Mononuclear cell (primary cell): ENCODE results near the gene TRIO. TPM values are rescaled to one million over a fixed set of nuclear protein-coding genes. Genes with fewer than 3 reads are reported as not detected.

ENCODE experiments used
- H3K27me3 ChIP-seq: 2 replicates; pipeline ENCODE4 v1.6.0; 2011; ENCODE audit warnings: low read length, control low read depth; ENCODE audit not compliant: insufficient read depth
- H3K4me1 ChIP-seq: 2 replicates; pipeline ENCODE4 v1.5.1; 2011; ENCODE audit warnings: mild to moderate bottlenecking, low read length, control low read depth; ENCODE audit not compliant: insufficient read depth
- H3K4me3 ChIP-seq: 2 replicates; pipeline ENCODE4 v1.5.1; 2011; ENCODE audit warnings: mild to moderate bottlenecking, low read length, moderate library complexity
- H3K9me3 ChIP-seq: 2 replicates; pipeline ENCODE4 v1.5.1; 2011; ENCODE audit warnings: low read depth, mild to moderate bottlenecking, control low read depth, low read length
- total RNA-seq: library from RNA; depleted of rRNA; stranded (reverse); fragments of >200 nt; gene quantifications from one replicate; pipeline ENCODE4 v1.2.3, GENCODE V29; 2012

TRIO gene
- total RNA-seq, 1 donor = 48.9 TPM

- no peaks in the 10 kb centered on the region for H3K9me3 ChIP-seq
- H3K4me3 ChIP-seq = no peak overlapping the region
- no peaks in the 10 kb centered on the region for H3K27me3 ChIP-seq
- no peaks in the 10 kb centered on the region for H3K4me1 ChIP-seq
Measured at GRCh38 chr5:14299666-14300065, 156.5 kb downstream of the TRIO start.

GRCh38 chr5:14301186-14301585, 158.0 kb downstream of the TRIO start:
- H3K4me1 ChIP-seq = no peaks in the 10 kb centered on the region
- no peaks in the 10 kb centered on the region for H3K27me3 ChIP-seq
- H3K4me3 ChIP-seq = no peak overlapping the region
- no peaks in the 10 kb centered on the region for H3K9me3 ChIP-seq

GRCh38 chr5:14302330-14302729, 159.2 kb downstream of the TRIO start:
- no peaks in the 10 kb centered on the region for H3K4me1 ChIP-seq
- H3K27me3 ChIP-seq = no peaks in the 10 kb centered on the region
- no peaks in the 10 kb centered on the region for H3K9me3 ChIP-seq
- H3K4me3 ChIP-seq = no peak overlapping the region

GRCh38 chr5:14305045-14305444, 161.9 kb downstream of the TRIO start:
- Histone ChIP-seq H3K4me1 (no peaks in the 10 kb centered on the region), H3K4me3 (no peak overlapping the region), H3K9me3 (no peaks in the 10 kb centered on the region), H3K27me3 (no peaks in the 10 kb centered on the region)

GRCh38 chr5:14306329-14306815, 163.2 kb downstream of the TRIO start:
- Histone ChIP-seq H3K4me1 (no peaks in the 10 kb centered on the region), H3K4me3 (no peak overlapping the region), H3K9me3 (no peaks in the 10 kb centered on the region), H3K27me3 (no peaks in the 10 kb centered on the region)

- no peaks in the 10 kb centered on the region for H3K4me1 ChIP-seq
- H3K9me3 ChIP-seq = no peaks in the 10 kb centered on the region
- H3K4me3 ChIP-seq = no peak overlapping the region
- no peaks in the 10 kb centered on the region for H3K27me3 ChIP-seq
Measured at GRCh38 chr5:14308384-14309154, 165.4 kb downstream of the TRIO start.

GRCh38 chr5:14309199-14309598, 166.1 kb downstream of the TRIO start:
- no peak overlapping the region for H3K4me3 ChIP-seq
- no peaks in the 10 kb centered on the region for H3K4me1 ChIP-seq
- no peaks in the 10 kb centered on the region for H3K27me3 ChIP-seq
- H3K9me3 ChIP-seq = no peaks in the 10 kb centered on the region

- Histone ChIP-seq H3K27me3 (no peaks in the 10 kb centered on the region), H3K4me1 (no peaks in the 10 kb centered on the region), H3K9me3 (no peaks in the 10 kb centered on the region), H3K4me3 (no peak overlapping the region)
Measured at GRCh38 chr5:14309878-14310531, 166.9 kb downstream of the TRIO start.

- Histone ChIP-seq H3K27me3 (no peaks in the 10 kb centered on the region), H3K9me3 (no peaks in the 10 kb centered on the region), H3K4me1 (no peaks in the 10 kb centered on the region), H3K4me3 (no peak overlapping the region)
Measured at GRCh38 chr5:14310901-14311300, 167.8 kb downstream of the TRIO start.

GRCh38 chr5:14313986-14314690, 171.0 kb downstream of the TRIO start:
- Histone ChIP-seq H3K4me3 (no peak overlapping the region), H3K27me3 (no peaks in the 10 kb centered on the region), H3K4me1 (no peaks in the 10 kb centered on the region), H3K9me3 (no peaks in the 10 kb centered on the region)

- Histone ChIP-seq H3K4me3 (no peak overlapping the region), H3K9me3 (no peaks in the 10 kb centered on the region), H3K27me3 (no peaks in the 10 kb centered on the region), H3K4me1 (no peaks in the 10 kb centered on the region)
Measured at GRCh38 chr5:14316471-14316870, 173.3 kb downstream of the TRIO start.

- Histone ChIP-seq H3K4me1 (no peaks in the 10 kb centered on the region), H3K9me3 (no peaks in the 10 kb centered on the region), H3K4me3 (no peak overlapping the region), H3K27me3 (no peaks in the 10 kb centered on the region)
Measured at GRCh38 chr5:14319102-14319501, 176.0 kb downstream of the TRIO start.

GRCh38 chr5:14321936-14322335, 178.8 kb downstream of the TRIO start:
- H3K4me3 ChIP-seq = no peak overlapping the region
- no peaks in the 10 kb centered on the region for H3K4me1 ChIP-seq
- no peaks in the 10 kb centered on the region for H3K27me3 ChIP-seq
- no peaks in the 10 kb centered on the region for H3K9me3 ChIP-seq

- H3K4me1 ChIP-seq = no peaks in the 10 kb centered on the region
- no peaks in the 10 kb centered on the region for H3K9me3 ChIP-seq
- H3K27me3 ChIP-seq = no peaks in the 10 kb centered on the region
- no peak overlapping the region for H3K4me3 ChIP-seq
Measured at GRCh38 chr5:14322437-14323187, 179.5 kb downstream of the TRIO start.

GRCh38 chr5:14323466-14323865, 180.3 kb downstream of the TRIO start:
- no peaks in the 10 kb centered on the region for H3K9me3 ChIP-seq
- no peak overlapping the region for H3K4me3 ChIP-seq
- H3K4me1 ChIP-seq = peaks cover under 1% of the 10 kb centered on the region
- no peaks in the 10 kb centered on the region for H3K27me3 ChIP-seq
